ENCODE results near the gene GPC3.
"Not testable (repeated sequence)": the region's sequence is repeated elsewhere in the genome, so short reads cannot be mapped to it uniquely, and the experiment has no call there.

Gene GPC3

GRCh38 chrX:133538148-133538547 lies 447.2 kb downstream of the GPC3 start:
- no peak for DNase-seq

- no peak for DNase-seq
Measured at GRCh38 chrX:133537142-133537541, 448.3 kb downstream of the GPC3 start.

DNA sequence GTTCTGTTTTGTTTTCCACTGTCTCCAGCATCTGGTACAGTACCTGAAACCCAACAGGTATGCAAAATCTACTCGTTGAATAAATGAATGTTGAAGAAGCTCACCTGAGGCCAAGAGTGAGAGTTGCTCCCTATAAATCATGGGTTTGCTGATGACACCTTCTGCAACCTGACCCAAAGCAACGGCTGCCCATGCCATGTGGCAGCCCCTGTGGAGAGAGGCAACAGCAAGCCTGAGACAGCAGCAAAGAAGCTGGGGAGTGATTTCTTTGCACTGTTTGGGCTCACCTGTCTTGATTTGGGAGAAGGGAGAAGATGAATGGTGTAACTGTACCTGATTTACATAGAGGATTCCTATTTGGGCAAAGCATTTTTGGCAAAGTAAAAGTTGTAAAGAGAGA lies 450.3 kb downstream of the GPC3 start:
- no peak for DNase-seq

GRCh38 chrX:133534172-133534571 lies 451.2 kb downstream of the GPC3 start:
- DNase-seq: no peak

- DNase-seq: no peak
Measured at GRCh38 chrX:133533249-133533648, 452.1 kb downstream of the GPC3 start.

- no peak for DNase-seq
Measured at GRCh38 chrX:133530960-133531359, 454.4 kb downstream of the GPC3 start.

DNA sequence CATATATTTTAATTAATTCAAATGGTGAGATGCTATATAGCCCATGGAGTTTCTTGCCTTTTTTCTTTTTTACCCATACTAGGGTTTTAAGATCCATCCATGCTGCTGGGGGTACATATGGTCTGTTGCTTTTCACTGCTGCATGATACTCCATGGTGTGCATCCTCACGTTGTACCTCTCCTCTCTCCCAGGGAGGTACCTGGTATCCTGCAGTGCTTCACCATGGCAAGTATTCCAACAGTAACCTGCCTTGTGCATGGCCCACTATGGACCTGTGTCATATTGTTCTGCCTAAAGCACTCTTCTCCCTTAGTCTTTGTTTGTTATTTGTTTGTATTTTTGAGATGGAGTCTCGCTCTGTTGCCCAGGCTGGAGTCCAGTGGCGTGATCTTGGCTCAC lies 455.8 kb downstream of the GPC3 start:
- no peak for DNase-seq

DNA sequence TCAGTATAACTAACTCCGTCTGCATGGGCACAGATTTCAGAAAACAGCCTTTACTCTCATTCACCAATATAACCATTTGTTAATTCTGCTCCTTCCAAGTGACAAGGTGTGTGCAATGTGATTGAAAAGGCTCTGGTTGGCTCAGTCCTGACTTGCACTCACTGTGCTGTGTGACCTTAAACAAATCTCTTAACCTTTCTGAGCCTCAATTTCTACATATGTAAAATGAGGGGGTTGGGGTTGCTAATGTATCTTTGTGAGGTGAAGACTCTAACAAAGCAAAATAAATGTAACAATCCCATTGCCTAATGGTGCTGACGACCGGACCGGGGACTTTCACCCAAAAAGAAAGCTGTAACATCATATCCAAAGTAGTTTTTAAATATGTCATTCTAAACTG lies 457.6 kb downstream of the GPC3 start:
- DNase-seq: no peak

DNA sequence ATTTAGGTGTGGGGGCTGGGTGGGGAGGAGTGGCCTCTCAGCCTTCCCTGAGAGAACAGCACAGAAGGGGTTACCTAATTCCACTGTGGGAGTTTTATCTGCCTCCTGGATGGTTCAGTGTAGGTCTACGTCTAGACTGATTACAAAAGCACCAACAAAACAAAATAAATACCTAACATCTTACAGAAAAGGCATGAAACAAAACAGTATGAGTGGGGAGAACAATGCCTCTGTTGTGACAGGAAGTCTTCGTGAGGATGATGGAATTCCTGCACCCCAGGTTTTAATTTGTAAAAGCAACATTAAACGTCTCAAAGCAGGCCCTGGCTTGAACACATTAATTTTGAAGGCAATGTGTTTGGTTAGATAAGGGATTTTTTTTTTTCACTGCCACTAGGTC lies 458.0 kb downstream of the GPC3 start:
- no peak for DNase-seq

DNA sequence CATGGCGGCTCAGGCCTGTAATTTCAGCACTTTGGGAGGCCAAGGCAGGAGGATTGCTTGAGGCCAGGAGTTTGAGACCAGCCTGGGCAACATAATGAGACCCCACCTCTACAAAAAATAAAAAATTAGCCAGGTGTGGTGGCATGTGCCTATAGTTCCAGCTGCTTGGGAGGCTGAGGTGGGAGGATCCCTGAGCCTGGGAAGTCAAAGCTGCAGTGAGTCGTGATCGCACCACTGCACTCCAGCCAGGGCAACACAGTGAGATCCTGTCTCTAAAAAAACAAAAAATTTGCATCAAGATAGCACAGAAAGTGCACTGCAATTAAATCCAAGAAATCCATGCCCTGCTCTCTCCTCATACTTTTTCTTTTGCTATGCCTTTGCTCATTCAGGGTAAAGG lies 458.6 kb downstream of the GPC3 start:
- not testable (repeated sequence) for DNase-seq

- no peak for DNase-seq
Measured at GRCh38 chrX:133523526-133523925, 461.9 kb downstream of the GPC3 start.

- no peak for DNase-seq
Measured at GRCh38 chrX:133523081-133523487, 462.3 kb downstream of the GPC3 start.

GRCh38 chrX:133516686-133517085 lies 468.7 kb downstream of the GPC3 start:
- DNase-seq: no peak

DNA sequence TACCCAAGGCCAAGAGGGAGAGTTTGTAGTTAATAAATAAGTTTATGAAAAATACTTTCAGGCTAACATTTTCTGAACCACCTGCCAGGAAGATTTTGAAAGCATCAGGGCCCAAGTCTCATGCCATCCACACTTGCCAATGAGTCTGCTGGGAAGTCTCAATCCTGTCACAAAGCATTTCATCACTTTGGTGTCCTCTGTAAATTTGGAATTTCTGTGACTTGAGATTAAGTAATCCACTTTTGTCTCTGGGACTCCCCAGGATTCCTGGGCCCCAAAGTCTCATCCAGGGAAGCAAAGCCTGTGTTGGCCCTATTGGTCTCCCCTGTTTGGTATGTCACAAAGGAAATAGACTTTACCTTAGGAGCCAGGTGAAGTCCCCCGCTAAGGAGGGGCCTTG lies 470.9 kb downstream of the GPC3 start:
- DNase-seq: no peak

DNA sequence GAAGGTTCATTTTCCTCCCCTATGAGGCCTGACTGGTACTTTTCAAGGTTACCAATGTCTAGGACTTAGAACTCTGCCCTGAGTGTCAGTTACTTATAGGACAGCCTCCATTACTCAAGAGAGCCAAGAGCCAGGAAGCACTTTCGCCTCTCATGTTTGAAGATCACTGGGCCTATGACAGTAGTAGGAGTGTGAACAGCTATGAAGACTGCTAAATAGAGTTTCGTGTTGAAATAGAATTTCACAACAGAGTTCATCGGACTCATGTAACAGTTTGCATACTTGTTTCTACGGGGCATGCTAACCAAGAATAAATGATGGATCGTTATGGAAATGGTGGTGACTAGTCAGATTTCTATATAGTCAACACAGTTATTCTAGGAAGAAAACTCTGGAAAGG lies 472.3 kb downstream of the GPC3 start:
- no peak for DNase-seq

DNA sequence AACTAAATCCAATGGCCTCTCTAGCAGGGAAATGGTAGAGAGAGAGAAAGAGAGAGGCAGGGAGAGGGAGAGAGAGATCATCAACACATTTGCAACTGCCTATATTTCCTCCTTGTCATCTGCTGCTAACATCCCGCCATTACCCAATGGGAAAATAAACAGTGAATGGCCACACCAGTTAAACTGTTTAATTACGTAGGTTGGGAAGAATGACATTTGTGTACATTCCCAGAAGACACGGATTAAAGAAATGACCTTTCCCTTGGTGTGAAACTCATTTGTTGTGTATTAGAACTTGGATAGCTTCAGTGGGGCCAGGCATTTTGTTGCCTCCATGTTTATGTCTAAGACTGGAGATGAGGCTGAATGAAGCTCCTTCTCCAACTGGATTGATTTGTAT lies 474.4 kb downstream of the GPC3 start:
- no peak for DNase-seq

GRCh38 chrX:133497356-133497755 lies 488.0 kb downstream of the GPC3 start:
- no peak for DNase-seq

- no peak for DNase-seq
Measured at GRCh38 chrX:133495464-133496391, 489.7 kb downstream of the GPC3 start.

GRCh38 chrX:133493366-133493765 lies 492.0 kb downstream of the GPC3 start:
- DNase-seq: no peak

DNA sequence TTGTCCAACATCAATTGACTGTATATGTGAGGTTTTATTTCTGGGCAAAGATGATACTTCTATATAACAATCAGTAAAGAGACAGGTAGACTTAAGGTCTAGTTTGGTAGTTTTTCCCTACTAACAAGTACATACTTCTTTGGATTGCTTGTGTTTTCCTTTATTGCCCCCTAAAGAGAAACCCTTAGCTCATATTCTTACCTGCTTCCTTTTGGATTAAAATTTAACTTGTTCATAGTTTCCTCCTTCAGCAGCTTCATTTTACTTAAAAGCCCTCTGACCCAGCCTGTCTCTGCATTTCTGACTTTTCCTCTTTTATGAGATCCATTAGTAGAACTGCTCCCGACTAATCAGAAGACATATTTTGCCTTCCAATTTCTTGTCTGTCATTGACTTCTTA lies 494.4 kb downstream of the GPC3 start:
- DNase-seq: no peak
